H9 (cell line): ENCODE data around the gene GRM5. TPM values are rescaled to one million over a fixed set of nuclear protein-coding genes. Genes with fewer than 3 reads are reported as not detected.

Experiments used
- DNase-seq: peaks from one replicate; pipeline ENCODE4 v3.0.0-alpha.2; 2017
- H2AFZ ChIP-seq: one replicate; pipeline ENCODE4 v1.6.1; 2013; ENCODE audit warnings: mild to moderate bottlenecking, low read length, control low read depth, moderate library complexity
- H2AK5ac ChIP-seq: 2 replicates; pipeline ENCODE4 v1.6.1; 2013; ENCODE audit warnings: low read length, control low read depth, mixed read lengths; ENCODE audit not compliant: insufficient read length
- H2BK120ac ChIP-seq: one replicate; pipeline ENCODE4 v1.6.1; 2013; ENCODE audit warnings: low read depth, mild to moderate bottlenecking, low read length, control low read depth, inconsistent platforms; ENCODE audit not compliant: poor library complexity, severe bottlenecking
- H2BK12ac ChIP-seq: 2 replicates; pipeline ENCODE4 v1.6.1; 2013; ENCODE audit warnings: low read length, control low read depth, mixed read lengths, low read depth; ENCODE audit not compliant: insufficient read length
- H2BK15ac ChIP-seq: 2 replicates; pipeline ENCODE4 v1.6.1; 2013; ENCODE audit warnings: low read depth, low read length, control low read depth
- H2BK20ac ChIP-seq: one replicate; pipeline ENCODE4 v1.6.1; 2013; ENCODE audit warnings: low read depth, mild to moderate bottlenecking, low read length, control low read depth, inconsistent platforms; ENCODE audit not compliant: poor library complexity, severe bottlenecking
- H2BK5ac ChIP-seq: 2 replicates; pipeline ENCODE4 v1.6.1; 2013; ENCODE audit warnings: low read length, control low read depth, mixed read lengths; ENCODE audit not compliant: insufficient read length
- H3K14ac ChIP-seq: 2 replicates; pipeline ENCODE4 v1.6.1; 2013; ENCODE audit warnings: low read length, control low read depth; ENCODE audit not compliant: insufficient read depth
- H3K18ac ChIP-seq: 2 replicates; pipeline ENCODE4 v1.6.1; 2013; ENCODE audit warnings: low read depth, mild to moderate bottlenecking, mixed read lengths, low read length, control low read depth; ENCODE audit not compliant: insufficient read length
- H3K23ac ChIP-seq: 2 replicates; pipeline ENCODE4 v1.6.1; 2013; ENCODE audit warnings: low read length, control low read depth, mixed read lengths, low read depth; ENCODE audit not compliant: insufficient read length
- H3K23me2 ChIP-seq: 2 replicates; pipeline ENCODE4 v1.6.1; 2013; ENCODE audit warnings: low read depth, mild to moderate bottlenecking, mixed read lengths, low read length, control low read depth; ENCODE audit not compliant: insufficient read length, poor library complexity, severe bottlenecking
- H3K27ac ChIP-seq: 2 replicates; pipeline ENCODE4 v1.5.1; 2013; ENCODE audit warnings: low read length, control low read depth, mixed read lengths, low read depth; ENCODE audit not compliant: insufficient read length
- H3K27me3 ChIP-seq: 2 replicates; pipeline ENCODE4 v1.6.1; 2013; ENCODE audit warnings: low read length, control low read depth, inconsistent platforms; ENCODE audit not compliant: insufficient read depth
- H3K4ac ChIP-seq: 2 replicates; pipeline ENCODE4 v1.6.1; 2013; ENCODE audit warnings: low read depth, mild to moderate bottlenecking, control low read depth, inconsistent platforms, low read length, moderate library complexity
- H3K4me1 ChIP-seq: 2 replicates; pipeline ENCODE4 v1.6.1; 2013; ENCODE audit warnings: low read length, control low read depth, inconsistent platforms; ENCODE audit not compliant: insufficient read depth
- H3K4me2 ChIP-seq: 2 replicates; pipeline ENCODE4 v1.6.1; 2013; ENCODE audit warnings: low read length, control low read depth, mixed read lengths; ENCODE audit not compliant: insufficient read length, insufficient read depth
- H3K56ac ChIP-seq: 2 replicates; pipeline ENCODE4 v1.6.1; 2013; ENCODE audit warnings: low read depth, mild to moderate bottlenecking, mixed read lengths, low read length, control low read depth; ENCODE audit not compliant: insufficient read length
- H3K79me1 ChIP-seq: 2 replicates; pipeline ENCODE4 v1.6.1; 2013; ENCODE audit warnings: low read depth, mild to moderate bottlenecking, moderate library complexity, low read length, control low read depth, inconsistent platforms; ENCODE audit not compliant: insufficient read depth, poor library complexity, severe bottlenecking
- H3K79me2 ChIP-seq: 2 replicates; pipeline ENCODE4 v1.6.1; 2013; ENCODE audit warnings: low read length, control low read depth, inconsistent platforms; ENCODE audit not compliant: insufficient read depth
- H3K9ac ChIP-seq: 2 replicates; pipeline ENCODE4 v1.6.1; 2013; ENCODE audit warnings: low read length, control low read depth, mixed read lengths; ENCODE audit not compliant: insufficient read length; ENCODE audit errors: extremely low read depth
- H3K9me3 ChIP-seq: one replicate; pipeline ENCODE4 v1.6.1; 2013; ENCODE audit warnings: low read depth, low read length, inconsistent platforms; ENCODE audit not compliant: control insufficient read depth
- H3T11ph ChIP-seq: one replicate; pipeline ENCODE4 v1.6.1; 2013; ENCODE audit warnings: mild to moderate bottlenecking, low read length, control low read depth, inconsistent platforms
- H4K20me1 ChIP-seq: one replicate; pipeline ENCODE4 v1.6.1; 2013; ENCODE audit not compliant: control insufficient read depth, insufficient read length, insufficient read depth
- H4K5ac ChIP-seq: 2 replicates; pipeline ENCODE4 v1.6.1; 2013; ENCODE audit warnings: low read depth, mild to moderate bottlenecking, mixed read lengths, low read length, control low read depth; ENCODE audit not compliant: insufficient read length
- H4K8ac ChIP-seq: replicated peaks from 2 replicates; pipeline ENCODE4 v1.6.1; 2013; ENCODE audit warnings: low read length, control low read depth, mixed read lengths, low read depth; ENCODE audit not compliant: insufficient read length
- H4K91ac ChIP-seq: 2 replicates; pipeline ENCODE4 v1.6.1; 2013; ENCODE audit warnings: low read depth, mild to moderate bottlenecking, moderate library complexity, mixed read lengths, low read length, control low read depth; ENCODE audit not compliant: insufficient read length
- H3K27ac Mint-ChIP-seq, 3 experiments: 2 replicates in 2 of 3; 3 replicates in 1 of 3; pipeline ENCODE4 v1.8.0; 2020 to 2021; ENCODE audit warnings: mixed read lengths in 3 of 3, mild to moderate bottlenecking in 1 of 3, moderate library complexity in 1 of 3
- H3K27me3 Mint-ChIP-seq: 2 replicates; pipeline ENCODE4 v1.8.0; 2021; ENCODE audit warnings: low read depth, mild to moderate bottlenecking, moderate library complexity, mixed read lengths
- H3K36me3 Mint-ChIP-seq, 3 experiments: 2 replicates in 2 of 3; 3 replicates in 1 of 3; pipeline ENCODE4 v1.8.0; 2020 to 2021; ENCODE audit warnings: low read depth in 3 of 3, mixed read lengths in 3 of 3; ENCODE audit not compliant: insufficient read depth in 1 of 3
- H3K4me1 Mint-ChIP-seq, 2 experiments: 2 replicates each; pipeline ENCODE4 v1.8.0; 2020; ENCODE audit warnings: mixed read lengths in 2 of 2
- H3K4me3 Mint-ChIP-seq, 2 experiments: 2 replicates in 1 of 2; 3 replicates in 1 of 2; pipeline ENCODE4 v1.8.0; 2020 to 2021; ENCODE audit warnings: mild to moderate bottlenecking in 2 of 2, mixed read lengths in 2 of 2, moderate library complexity in 1 of 2
- H3K9me3 Mint-ChIP-seq, 2 experiments: 2 replicates in 1 of 2; 3 replicates in 1 of 2; pipeline ENCODE4 v1.8.0; 2020; ENCODE audit warnings: mild to moderate bottlenecking in 2 of 2, mixed read lengths in 2 of 2, moderate library complexity in 1 of 2
- CTCF ChIP-seq: fragments of 200-600 bp; sonication (generic); conservative IDR thresholded peaks from 3 replicates; pipeline ENCODE4 v1.8.0; 2021; ENCODE audit warnings: antibody characterized with exemption, mild to moderate bottlenecking
- WGBS: extraction: QIAGEN DNeasy Blood & Tissue Kit; methylation state at CpG from one replicate; pipeline ENCODE4 v1.1.7; 2013; ENCODE audit warnings: missing lambda C conversion rate, low lambda C conversion rate, mixed read lengths; ENCODE audit not compliant: insufficient read length; ENCODE audit errors: extremely low coverage; 5-methylcytosine and 5-hydroxymethylcytosine counted together
- total RNA-seq: library from RNA; stranded (reverse); gene quantifications from 2 replicates; pipeline ENCODE4 v1.2.1, GENCODE V29; 2021

The GRM5 gene
- total RNA-seq, 1 experiment from 2014 or later = not detected

- Mint-ChIP-seq H3K4me1 (peaks cover 10 to 14% of the 10 kb centered on the region in 2 experiments), H3K4me3 (no peak overlapping the region), H3K27me3 (no peaks in the 10 kb centered on the region; the same call in 1 of the 2 replicates), H3K9me3 (peaks cover 8 to 14% of the 10 kb centered on the region in 2 experiments), H3K27ac (no peak overlapping the region), H3K36me3 (peaks cover 1 to 12% (median 2%) of the 10 kb centered on the region in 3 experiments; a peak in 3 of 7 replicates)
- Histone ChIP-seq H2AK5ac (no peak overlapping the region), H4K91ac (no peak overlapping the region), H2BK5ac (no peak overlapping the region), H2BK20ac (no peak overlapping the region), H3K79me1 (no peaks in the 10 kb centered on the region), H3K27me3 (no peaks in the 10 kb centered on the region), H3K18ac (no peak overlapping the region), H3K4me1 (no peaks in the 10 kb centered on the region; the same call in 1 of the 2 replicates), H3K4me2 (no peak overlapping the region), H3K23ac (no peak overlapping the region), H3T11ph (no peak overlapping the region), H4K8ac (no peak overlapping the region), H3K27ac (no peak overlapping the region), H4K5ac (no peak overlapping the region), H3K14ac (no peak overlapping the region), H2AFZ (no peak overlapping the region), H2BK12ac (no peak overlapping the region), H3K4ac (no peak overlapping the region), H3K23me2 (no peaks in the 10 kb centered on the region), H3K79me2 (no peaks in the 10 kb centered on the region), H2BK120ac (no peak overlapping the region), H3K9ac (no peak overlapping the region), H4K20me1 (no peaks in the 10 kb centered on the region), H3K56ac (no peak overlapping the region), H2BK15ac (no peak overlapping the region), H3K9me3 (no peaks in the 10 kb centered on the region)
- no CpG with 5 or more reads among the region's 2 CpGs for WGBS
- no peak for DNase-seq
- TF ChIP-seq CTCF = no peak
These were observed 609.8 kb downstream of the GRM5 start for GRCh38 chr11:88455974-88456373.
